ENCODE measurements around the gene EYA4. TPM values are rescaled to one million over a fixed set of nuclear protein-coding genes. Genes with fewer than 3 reads are reported as not detected.

Gene EYA4
- polyA plus RNA-seq, 1 of the 3 experiments (the other 2 are of a cell fraction): 0.08 TPM

DNA sequence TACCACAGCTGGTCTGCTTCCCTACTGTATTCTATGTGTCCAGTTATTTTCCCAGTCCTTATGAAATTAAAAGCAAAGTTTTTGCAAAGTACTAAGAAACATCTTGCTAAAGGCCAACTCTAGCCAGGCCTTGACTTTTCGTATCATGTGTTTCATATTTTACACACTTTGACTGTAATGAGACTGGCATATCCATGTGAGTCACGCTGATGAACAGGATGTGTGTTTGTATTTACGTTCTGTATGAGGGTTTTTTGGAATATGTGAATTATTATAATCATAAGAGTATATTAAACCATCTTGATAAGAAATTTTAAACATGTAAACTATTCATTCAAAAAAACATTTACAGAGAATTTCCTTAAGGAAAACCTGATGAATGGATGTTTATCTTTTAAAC is 59.7 kb downstream of the EYA4 start:
- Histone ChIP-seq H3K4me3 (ENCODE audit: low read depth in 2 of 2, low read length in 1 of 2) (no peak overlapping the region), H3K9me2 (no peaks in the 10 kb centered on the region), H3K9ac (no peak overlapping the region), H3K79me2 (ENCODE audit: insufficient read depth) (no peaks in the 10 kb centered on the region), H3K27me3 (ENCODE audit: insufficient read depth) (no peaks in the 10 kb centered on the region), H3K4me2 (no peak overlapping the region), H4K20me1 (ENCODE audit: insufficient read depth) (no peaks in the 10 kb centered on the region), H3K4me1 (ENCODE audit: control insufficient read depth in 1 of 2, insufficient read depth in 2 of 2, low read depth in 1 of 2, low read length in 1 of 2) (no peaks in the 10 kb centered on the region), H3K9me3 (no peaks in the 10 kb centered on the region), H2AFZ (ENCODE audit: low read depth) (no peak overlapping the region), H3K27ac (ENCODE audit: low read depth in 2 of 2, low read length in 1 of 2) (no peak overlapping the region), H3K36me3 (replicated peaks in 1 of 2; ENCODE audit: control insufficient read depth in 1 of 2, insufficient read depth in 2 of 2, low read length in 1 of 2) (no peaks in the 10 kb centered on the region), H3F3A (replicated peaks; ENCODE audit: insufficient read depth) (no peaks in the 10 kb centered on the region)
- TF ChIP-seq, protein P1, sequence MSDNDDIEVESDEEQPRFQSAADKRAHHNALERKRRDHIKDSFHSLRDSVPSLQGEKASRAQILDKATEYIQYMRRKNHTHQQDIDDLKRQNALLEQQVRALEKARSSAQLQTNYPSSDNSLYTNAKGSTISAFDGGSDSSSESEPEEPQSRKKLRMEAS (IDR thresholded peaks at IDR 0.05; ENCODE audit: low read depth): no peak
- TF ChIP-seq TAF1 (IDR thresholded peaks at IDR 0.05; ENCODE audit: borderline replicate concordance, low read depth, low read length): no peak
- no peak for TF ChIP-seq EP300 (IDR thresholded peaks at IDR 0.05; ENCODE audit: borderline replicate concordance in 1 of 2, low read depth in 1 of 2, low read length in 1 of 2)
- no peak for TF ChIP-seq GABPA (IDR thresholded peaks at IDR 0.05; ENCODE audit: low read depth)
- TF ChIP-seq FOXJ3 (CRISPR knock-in tag; IDR thresholded peaks at IDR 0.05): no peak
- TF ChIP-seq RFX5 (IDR thresholded peaks at IDR 0.05; ENCODE audit: low read length): no peak
- no peak for TF ChIP-seq NRF1 (IDR thresholded peaks at IDR 0.05; ENCODE audit: low read depth, low read length)
- no peak for TF ChIP-seq TEAD4 (IDR thresholded peaks at IDR 0.05; ENCODE audit: borderline replicate concordance, insufficient read depth)
- TF ChIP-seq GATA2 (CRISPR knock-in tag; IDR thresholded peaks at IDR 0.05): no peak
- TF ChIP-seq, protein P2, sequence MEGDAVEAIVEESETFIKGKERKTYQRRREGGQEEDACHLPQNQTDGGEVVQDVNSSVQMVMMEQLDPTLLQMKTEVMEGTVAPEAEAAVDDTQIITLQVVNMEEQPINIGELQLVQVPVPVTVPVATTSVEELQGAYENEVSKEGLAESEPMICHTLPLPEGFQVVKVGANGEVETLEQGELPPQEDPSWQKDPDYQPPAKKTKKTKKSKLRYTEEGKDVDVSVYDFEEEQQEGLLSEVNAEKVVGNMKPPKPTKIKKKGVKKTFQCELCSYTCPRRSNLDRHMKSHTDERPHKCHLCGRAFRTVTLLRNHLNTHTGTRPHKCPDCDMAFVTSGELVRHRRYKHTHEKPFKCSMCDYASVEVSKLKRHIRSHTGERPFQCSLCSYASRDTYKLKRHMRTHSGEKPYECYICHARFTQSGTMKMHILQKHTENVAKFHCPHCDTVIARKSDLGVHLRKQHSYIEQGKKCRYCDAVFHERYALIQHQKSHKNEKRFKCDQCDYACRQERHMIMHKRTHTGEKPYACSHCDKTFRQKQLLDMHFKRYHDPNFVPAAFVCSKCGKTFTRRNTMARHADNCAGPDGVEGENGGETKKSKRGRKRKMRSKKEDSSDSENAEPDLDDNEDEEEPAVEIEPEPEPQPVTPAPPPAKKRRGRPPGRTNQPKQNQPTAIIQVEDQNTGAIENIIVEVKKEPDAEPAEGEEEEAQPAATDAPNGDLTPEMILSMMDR (IDR thresholded peaks at IDR 0.05): no peak
- TF ChIP-seq RCOR1 (IDR thresholded peaks at IDR 0.05; ENCODE audit: low read length): no peak
- TF ChIP-seq FOXM1 (IDR thresholded peaks at IDR 0.05; ENCODE audit: low read depth): no peak
- TF ChIP-seq CHD2 (IDR thresholded peaks at IDR 0.05; ENCODE audit: low read length, partially characterized antibody): no peak
- TF ChIP-seq, protein P3, sequence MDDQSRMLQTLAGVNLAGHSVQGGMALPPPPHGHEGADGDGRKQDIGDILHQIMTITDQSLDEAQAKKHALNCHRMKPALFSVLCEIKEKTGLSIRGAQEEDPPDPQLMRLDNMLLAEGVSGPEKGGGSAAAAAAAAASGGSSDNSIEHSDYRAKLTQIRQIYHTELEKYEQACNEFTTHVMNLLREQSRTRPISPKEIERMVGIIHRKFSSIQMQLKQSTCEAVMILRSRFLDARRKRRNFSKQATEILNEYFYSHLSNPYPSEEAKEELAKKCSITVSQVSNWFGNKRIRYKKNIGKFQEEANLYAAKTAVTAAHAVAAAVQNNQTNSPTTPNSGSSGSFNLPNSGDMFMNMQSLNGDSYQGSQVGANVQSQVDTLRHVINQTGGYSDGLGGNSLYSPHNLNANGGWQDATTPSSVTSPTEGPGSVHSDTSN (IDR thresholded peaks at IDR 0.05): no peak
- TF ChIP-seq EZH2phosphoT487 (IDR thresholded peaks at IDR 0.05; ENCODE audit: borderline replicate concordance, low read depth): no peak
- no peak for TF ChIP-seq TCF12 (IDR thresholded peaks at IDR 0.05)
- CTCF ChIA-PET: no interaction called here
- POLR2A ChIA-PET: no interaction called here
- 24% methylated on average over 3 of the region's 3 CpGs for WGBS (ENCODE audit: low lambda C conversion rate)
- no peak for DNase-seq

DNA sequence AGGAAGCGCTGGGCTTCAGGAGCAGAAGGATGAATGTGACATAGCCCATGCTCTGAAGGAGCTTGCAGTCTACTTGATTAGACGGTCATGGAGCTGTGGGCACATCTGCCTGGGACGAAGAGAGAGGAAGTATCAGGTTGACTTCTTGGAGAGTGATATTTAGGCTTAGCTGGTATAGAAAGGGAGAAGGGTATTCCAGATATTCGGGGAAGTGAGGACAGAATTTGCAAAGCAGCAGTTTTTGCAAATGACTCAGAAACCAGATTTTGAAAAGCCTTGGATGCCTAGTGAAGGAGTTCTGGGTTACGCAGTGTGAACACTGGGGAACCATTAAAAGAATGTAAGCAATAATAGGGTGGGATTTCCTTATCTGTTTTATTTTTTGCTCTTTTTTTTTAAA is 60.7 kb downstream of the EYA4 start:
- Histone ChIP-seq H4K20me1 (ENCODE audit: insufficient read depth) (no peaks in the 10 kb centered on the region), H3F3A (replicated peaks; ENCODE audit: insufficient read depth) (no peaks in the 10 kb centered on the region), H3K4me2 (no peak overlapping the region), H3K9me3 (no peaks in the 10 kb centered on the region), H3K79me2 (ENCODE audit: insufficient read depth) (no peaks in the 10 kb centered on the region), H3K27me3 (ENCODE audit: insufficient read depth) (no peaks in the 10 kb centered on the region), H3K9me2 (no peaks in the 10 kb centered on the region), H3K9ac (no peak overlapping the region), H3K4me1 (ENCODE audit: control insufficient read depth in 1 of 2, insufficient read depth in 2 of 2, low read depth in 1 of 2, low read length in 1 of 2) (no peaks in the 10 kb centered on the region), H3K27ac (ENCODE audit: low read depth in 2 of 2, low read length in 1 of 2) (no peak overlapping the region), H2AFZ (ENCODE audit: low read depth) (no peak overlapping the region), H3K4me3 (ENCODE audit: low read depth in 2 of 2, low read length in 1 of 2) (no peak overlapping the region), H3K36me3 (replicated peaks in 1 of 2; ENCODE audit: control insufficient read depth in 1 of 2, insufficient read depth in 2 of 2, low read length in 1 of 2) (no peaks in the 10 kb centered on the region)
- no peak for DNase-seq
- TF ChIP-seq MEF2A (IDR thresholded peaks at IDR 0.05; ENCODE audit: borderline replicate concordance, low read depth): no peak
- TF ChIP-seq, protein P2 (IDR thresholded peaks at IDR 0.05): no peak
- TF ChIP-seq, protein P4, sequence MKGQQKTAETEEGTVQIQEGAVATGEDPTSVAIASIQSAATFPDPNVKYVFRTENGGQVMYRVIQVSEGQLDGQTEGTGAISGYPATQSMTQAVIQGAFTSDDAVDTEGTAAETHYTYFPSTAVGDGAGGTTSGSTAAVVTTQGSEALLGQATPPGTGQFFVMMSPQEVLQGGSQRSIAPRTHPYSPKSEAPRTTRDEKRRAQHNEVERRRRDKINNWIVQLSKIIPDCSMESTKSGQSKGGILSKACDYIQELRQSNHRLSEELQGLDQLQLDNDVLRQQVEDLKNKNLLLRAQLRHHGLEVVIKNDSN (IDR thresholded peaks at IDR 0.05; ENCODE audit: borderline replicate concordance, low read depth): no peak
- no peak for TF ChIP-seq RXRA (IDR thresholded peaks at IDR 0.05; ENCODE audit: borderline replicate concordance, low read depth)
- no peak for TF ChIP-seq RCOR1 (IDR thresholded peaks at IDR 0.05; ENCODE audit: low read length)
- TF ChIP-seq, protein P1 (IDR thresholded peaks at IDR 0.05; ENCODE audit: low read depth): no peak
- no peak for TF ChIP-seq MXI1 (IDR thresholded peaks at IDR 0.05; ENCODE audit: low read depth, low read length)
- TF ChIP-seq RAD21 (IDR thresholded peaks at IDR 0.05; ENCODE audit: low read length): no peak
- TF ChIP-seq ELF1 (IDR thresholded peaks at IDR 0.05): no peak
- WGBS (ENCODE audit: low lambda C conversion rate): 38% methylated on average over 5 of the region's 5 CpGs
- POLR2A ChIA-PET: no interaction called here
- CTCF ChIA-PET: no interaction called here
